Fibroblast of skin of right biceps (primary cell): Measurements from ENCODE around the gene ARID2.

Experiments
- DNase-seq: peaks from one replicate; pipeline ENCODE4 v3.0.0-alpha.2; 2013

The ARID2 gene

GRCh38 chr12:45944771-45945170 lies 215.3 kb downstream of the ARID2 start:
- DNase-seq = no peak

GRCh38 chr12:45946435-45946834 lies 216.9 kb downstream of the ARID2 start:
- DNase-seq = no peak

DNA sequence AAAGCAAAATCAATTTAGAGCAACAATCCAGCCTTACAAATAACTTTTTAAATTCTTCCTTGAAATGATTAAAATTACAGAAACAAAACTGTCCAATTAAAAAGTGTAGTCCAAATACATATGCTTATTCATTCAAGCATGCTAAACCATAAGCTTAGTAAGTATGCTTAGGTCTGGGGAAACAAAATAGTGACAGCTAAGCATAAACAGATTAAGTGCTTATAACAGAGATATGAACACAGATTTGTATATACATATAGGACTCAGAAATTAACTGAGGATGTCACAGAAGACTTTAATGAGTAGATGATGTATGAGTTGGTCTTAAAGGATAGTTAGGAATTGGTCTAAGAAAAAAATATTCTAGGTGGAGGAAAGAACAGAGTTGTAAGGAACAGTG lies 219.0 kb downstream of the ARID2 start:
- DNase-seq = no peak
